GM23338 (cell line): ENCODE data around the gene PACC1. TPM values are rescaled to one million over a fixed set of nuclear protein-coding genes. Genes with fewer than 3 reads are reported as not detected.

Source experiments
- ATAC-seq: fragments of 200-7000 bp; cut with Tn5 transposase; 3 replicates; pipeline ENCODE4 v1.9.1; 2020
- DNase-seq: peaks from one replicate; pipeline ENCODE4 v3.0.0-alpha.2; 2015; ENCODE audit warnings: low spot score
- H2AFZ ChIP-seq: fragments of 200-600 bp; sonication (generic); 2 replicates; pipeline ENCODE4 v1.8.0; 2016; ENCODE audit warnings: antibody characterized with exemption, mild to moderate bottlenecking, moderate library complexity
- H3F3A ChIP-seq: fragments of 200-600 bp; sonication (generic); replicated peaks from 2 replicates; pipeline ENCODE4 v1.8.0; 2017; ENCODE audit warnings: antibody characterized with exemption, mixed run types, low read depth
- H3K27ac ChIP-seq: fragments of 200-600 bp; sonication (generic); 2 replicates; pipeline ENCODE4 v1.6.1; 2016; ENCODE audit warnings: low read depth
- H3K27me3 ChIP-seq: fragments of 200-600 bp; sonication (generic); 2 replicates; pipeline ENCODE4 v1.8.0; 2016; ENCODE audit warnings: mild to moderate bottlenecking, mixed run types, moderate library complexity; ENCODE audit not compliant: insufficient read depth
- H3K36me3 ChIP-seq: fragments of 200-600 bp; sonication (generic); 2 replicates; pipeline ENCODE4 v1.8.0; 2016; ENCODE audit warnings: mild to moderate bottlenecking; ENCODE audit not compliant: insufficient read depth
- H3K4me1 ChIP-seq: fragments of 200-600 bp; sonication (generic); 2 replicates; pipeline ENCODE4 v1.8.0; 2016; ENCODE audit warnings: mild to moderate bottlenecking, moderate library complexity; ENCODE audit not compliant: insufficient read depth
- H3K4me2 ChIP-seq: fragments of 200-600 bp; sonication (generic); 2 replicates; pipeline ENCODE4 v1.7.1; 2017; ENCODE audit warnings: mixed run types
- H3K4me3 ChIP-seq: fragments of 200-600 bp; sonication (generic); 2 replicates; pipeline ENCODE4 v1.6.1; 2016; ENCODE audit warnings: mixed run types
- H3K79me2 ChIP-seq: fragments of 200-600 bp; sonication (generic); replicated peaks from 2 replicates; pipeline ENCODE4 v1.8.0; 2017; ENCODE audit warnings: mild to moderate bottlenecking; ENCODE audit not compliant: insufficient read depth
- H3K9me2 ChIP-seq: fragments of 200-600 bp; sonication (generic); 2 replicates; pipeline ENCODE4 v1.8.0; 2017; ENCODE audit not compliant: insufficient read depth
- H4K20me1 ChIP-seq: fragments of 200-600 bp; sonication (generic); replicated peaks from 2 replicates; pipeline ENCODE4 v1.8.0; 2017; ENCODE audit warnings: mild to moderate bottlenecking; ENCODE audit not compliant: insufficient read depth
- H3K27ac Mint-ChIP-seq: 2 replicates; pipeline ENCODE4 v1.8.0; 2020; ENCODE audit warnings: inconsistent platforms, mild to moderate bottlenecking, moderate library complexity, mixed read lengths
- H3K27me3 Mint-ChIP-seq: 3 replicates; pipeline ENCODE4 v1.8.0; 2022; ENCODE audit warnings: low read depth, mild to moderate bottlenecking, moderate library complexity, mixed read lengths, inconsistent platforms; ENCODE audit not compliant: insufficient read depth, poor library complexity
- H3K36me3 Mint-ChIP-seq: 3 replicates; pipeline ENCODE4 v1.8.0; 2021; ENCODE audit warnings: low read depth, mild to moderate bottlenecking, inconsistent platforms, moderate library complexity, mixed read lengths
- H3K4me1 Mint-ChIP-seq: 3 replicates; pipeline ENCODE4 v1.8.0; 2020; ENCODE audit warnings: mild to moderate bottlenecking, inconsistent platforms, mixed read lengths
- H3K4me3 Mint-ChIP-seq: 3 replicates; pipeline ENCODE4 v1.8.0; 2021; ENCODE audit warnings: moderate library complexity, mild to moderate bottlenecking, inconsistent platforms, mixed read lengths
- H3K9me3 Mint-ChIP-seq: 3 replicates; pipeline ENCODE4 v1.8.0; 2020; ENCODE audit warnings: moderate library complexity, mild to moderate bottlenecking, inconsistent platforms, mixed read lengths
- CREB1 ChIP-seq: fragments of 250-450 bp; sonication (Bioruptor Pico); IDR thresholded peaks from 2 replicates; pipeline ENCODE4 v1.5.0; 2020; ENCODE audit warnings: low read depth, mild to moderate bottlenecking, moderate library complexity
- EZH2 ChIP-seq: fragments of 200-600 bp; sonication (generic); IDR thresholded peaks from one replicate; pipeline ENCODE4 v1.8.0; 2017; ENCODE audit warnings: antibody characterized with exemption, mild to moderate bottlenecking, low read depth; ENCODE audit not compliant: unreplicated experiment
- EZH2phosphoT487 ChIP-seq: fragments of 200-600 bp; sonication (generic); IDR thresholded peaks from one replicate; pipeline ENCODE4 v1.8.1; 2018; ENCODE audit warnings: antibody characterized with exemption; ENCODE audit not compliant: unreplicated experiment
- JUNB ChIP-seq: IDR thresholded peaks from one replicate; pipeline ENCODE4 v1.6.1; 2016; ENCODE audit warnings: antibody characterized with exemption; ENCODE audit not compliant: unreplicated experiment
- NANOG ChIP-seq: IDR thresholded peaks from 2 replicates; pipeline ENCODE4 v1.6.1; 2016; ENCODE audit warnings: antibody characterized with exemption, borderline replicate concordance
- POLR2AphosphoS5 ChIP-seq: IDR thresholded peaks from 2 replicates; pipeline ENCODE4 v1.6.1; 2016; ENCODE audit warnings: antibody characterized with exemption, low read depth
- STAT1 ChIP-seq: IDR thresholded peaks from one replicate; pipeline ENCODE4 v1.6.1; 2016; ENCODE audit warnings: antibody characterized with exemption; ENCODE audit not compliant: unreplicated experiment
- ZNF114 ChIP-seq: fragments of 250-450 bp; sonication (Bioruptor Pico); IDR thresholded peaks from 2 replicates; pipeline ENCODE4 v1.5.0; 2020; ENCODE audit warnings: mild to moderate bottlenecking, moderate library complexity
- ZNF331 ChIP-seq: fragments of 250-450 bp; sonication (Bioruptor Pico); IDR thresholded peaks from 2 replicates; pipeline ENCODE4 v1.5.0; 2020; ENCODE audit warnings: low read depth, mild to moderate bottlenecking, moderate library complexity
- polyA plus RNA-seq: library from polyadenylated mRNA; unstranded; fragments of >200 nt; fragmentation: Nextera tagmentation; extraction: Ambion mirVana; gene quantifications from 2 replicates; pipeline ENCODE4 v1.2.1, GENCODE V29; 2016
- total RNA-seq: library from RNA; depleted of rRNA; stranded (reverse); fragments of >200 nt; shearing (Covaris generic); gene quantifications from 2 replicates; pipeline ENCODE4 v1.2.3, GENCODE V29; 2014
- TF ChIP-seq, protein P1 (sequence below): IDR thresholded peaks from 2 replicates; pipeline ENCODE4 v1.6.1; 2016; ENCODE audit warnings: antibody characterized with exemption
- TF ChIP-seq, protein P2 (sequence below): fragments of 250-450 bp; sonication (Bioruptor Pico); IDR thresholded peaks from 2 replicates; pipeline ENCODE4 v1.5.0; 2020; ENCODE audit warnings: mild to moderate bottlenecking, moderate library complexity
- TF ChIP-seq, protein P3 (sequence below): IDR thresholded peaks from one replicate; pipeline ENCODE4 v1.6.1; 2018; ENCODE audit warnings: antibody characterized with exemption; ENCODE audit not compliant: unreplicated experiment
- TF ChIP-seq, protein P4 (sequence below), 2 experiments: fragments of 200-600 bp in 1 of 2; sonication (generic) in 1 of 2; conservative IDR thresholded peaks; 2 replicates each; pipeline versions ENCODE4 v1.5.1 to v1.6.1; 2016 to 2017; ENCODE audit warnings: antibody characterized with exemption in 2 of 2, low read depth in 2 of 2, mild to moderate bottlenecking in 2 of 2, moderate library complexity in 1 of 2

PACC1 gene
- total and polyA plus RNA-seq, 2 experiments from 2014 or later, result 17.1 to 18.0 TPM

DNA sequence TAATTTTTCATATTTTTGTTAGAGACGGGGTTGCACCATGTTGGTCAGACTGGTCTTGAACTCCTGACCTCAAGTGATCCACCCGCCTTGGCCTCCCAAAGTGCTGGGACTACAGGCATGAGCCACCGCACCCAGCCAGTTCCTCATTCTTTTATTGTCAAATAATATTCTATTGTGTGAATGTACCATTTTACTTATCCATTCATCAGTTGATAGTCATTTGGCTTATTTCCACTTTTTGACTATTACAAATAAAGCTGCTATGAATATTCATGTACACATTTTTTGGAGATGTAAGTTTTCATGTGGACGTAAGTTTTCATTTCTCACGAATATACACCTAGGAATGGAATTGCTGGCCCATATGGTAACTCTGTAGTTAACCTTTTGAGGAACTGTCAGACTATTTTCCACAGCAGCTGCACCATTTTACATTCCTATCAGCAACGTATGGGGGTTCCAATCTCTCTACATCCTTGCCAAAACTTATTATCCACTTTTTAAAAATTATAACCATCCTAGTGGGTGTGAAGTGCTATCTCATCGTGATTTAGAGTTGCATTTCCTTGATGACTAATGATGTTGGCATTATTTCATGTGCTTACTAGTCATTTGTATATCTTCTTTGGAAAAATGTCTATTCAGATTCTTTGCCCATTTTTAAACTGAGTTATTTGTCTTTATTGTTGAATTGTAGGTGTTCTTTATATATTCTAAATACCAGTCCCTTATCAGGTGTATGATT is 12.7 kb downstream of the PACC1 start:
- Mint-ChIP-seq H3K36me3 (peaks cover 73% of the 10 kb centered on the region), H3K27ac (no peak overlapping the region), H3K9me3 (peaks cover 10% of the 10 kb centered on the region), H3K27me3 (no peaks in the 10 kb centered on the region), H3K4me3 (no peak overlapping the region), H3K4me1 (no peaks in the 10 kb centered on the region)
- Histone ChIP-seq H3K4me1 (no peaks in the 10 kb centered on the region), H3K9me2 (no peaks in the 10 kb centered on the region), H3K4me2 (no peak overlapping the region), H3K27ac (no peak overlapping the region), H3K36me3 (peaks cover 19% of the 10 kb centered on the region), H3F3A (no peaks in the 10 kb centered on the region), H3K79me2 (peaks cover 15% of the 10 kb centered on the region), H3K27me3 (no peaks in the 10 kb centered on the region), H4K20me1 (no peaks in the 10 kb centered on the region), H3K4me3 (no peak overlapping the region), H2AFZ (no peak overlapping the region)
- DNase-seq (no peak), ATAC-seq (no peak)
- TF ChIP-seq NANOG (no peak), JUNB (no peak), ZNF114 (CRISPR knock-in tag) (no peak), POLR2AphosphoS5 (no peak), EZH2phosphoT487 (no peak), ZNF331 (CRISPR knock-in tag) (no peak), EZH2 (no peak), CREB1 (CRISPR knock-in tag) (no peak), STAT1 (no peak)
- TF ChIP-seq, protein P1, sequence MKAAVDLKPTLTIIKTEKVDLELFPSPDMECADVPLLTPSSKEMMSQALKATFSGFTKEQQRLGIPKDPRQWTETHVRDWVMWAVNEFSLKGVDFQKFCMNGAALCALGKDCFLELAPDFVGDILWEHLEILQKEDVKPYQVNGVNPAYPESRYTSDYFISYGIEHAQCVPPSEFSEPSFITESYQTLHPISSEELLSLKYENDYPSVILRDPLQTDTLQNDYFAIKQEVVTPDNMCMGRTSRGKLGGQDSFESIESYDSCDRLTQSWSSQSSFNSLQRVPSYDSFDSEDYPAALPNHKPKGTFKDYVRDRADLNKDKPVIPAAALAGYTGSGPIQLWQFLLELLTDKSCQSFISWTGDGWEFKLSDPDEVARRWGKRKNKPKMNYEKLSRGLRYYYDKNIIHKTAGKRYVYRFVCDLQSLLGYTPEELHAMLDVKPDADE, result no peak
- TF ChIP-seq, protein P2, sequence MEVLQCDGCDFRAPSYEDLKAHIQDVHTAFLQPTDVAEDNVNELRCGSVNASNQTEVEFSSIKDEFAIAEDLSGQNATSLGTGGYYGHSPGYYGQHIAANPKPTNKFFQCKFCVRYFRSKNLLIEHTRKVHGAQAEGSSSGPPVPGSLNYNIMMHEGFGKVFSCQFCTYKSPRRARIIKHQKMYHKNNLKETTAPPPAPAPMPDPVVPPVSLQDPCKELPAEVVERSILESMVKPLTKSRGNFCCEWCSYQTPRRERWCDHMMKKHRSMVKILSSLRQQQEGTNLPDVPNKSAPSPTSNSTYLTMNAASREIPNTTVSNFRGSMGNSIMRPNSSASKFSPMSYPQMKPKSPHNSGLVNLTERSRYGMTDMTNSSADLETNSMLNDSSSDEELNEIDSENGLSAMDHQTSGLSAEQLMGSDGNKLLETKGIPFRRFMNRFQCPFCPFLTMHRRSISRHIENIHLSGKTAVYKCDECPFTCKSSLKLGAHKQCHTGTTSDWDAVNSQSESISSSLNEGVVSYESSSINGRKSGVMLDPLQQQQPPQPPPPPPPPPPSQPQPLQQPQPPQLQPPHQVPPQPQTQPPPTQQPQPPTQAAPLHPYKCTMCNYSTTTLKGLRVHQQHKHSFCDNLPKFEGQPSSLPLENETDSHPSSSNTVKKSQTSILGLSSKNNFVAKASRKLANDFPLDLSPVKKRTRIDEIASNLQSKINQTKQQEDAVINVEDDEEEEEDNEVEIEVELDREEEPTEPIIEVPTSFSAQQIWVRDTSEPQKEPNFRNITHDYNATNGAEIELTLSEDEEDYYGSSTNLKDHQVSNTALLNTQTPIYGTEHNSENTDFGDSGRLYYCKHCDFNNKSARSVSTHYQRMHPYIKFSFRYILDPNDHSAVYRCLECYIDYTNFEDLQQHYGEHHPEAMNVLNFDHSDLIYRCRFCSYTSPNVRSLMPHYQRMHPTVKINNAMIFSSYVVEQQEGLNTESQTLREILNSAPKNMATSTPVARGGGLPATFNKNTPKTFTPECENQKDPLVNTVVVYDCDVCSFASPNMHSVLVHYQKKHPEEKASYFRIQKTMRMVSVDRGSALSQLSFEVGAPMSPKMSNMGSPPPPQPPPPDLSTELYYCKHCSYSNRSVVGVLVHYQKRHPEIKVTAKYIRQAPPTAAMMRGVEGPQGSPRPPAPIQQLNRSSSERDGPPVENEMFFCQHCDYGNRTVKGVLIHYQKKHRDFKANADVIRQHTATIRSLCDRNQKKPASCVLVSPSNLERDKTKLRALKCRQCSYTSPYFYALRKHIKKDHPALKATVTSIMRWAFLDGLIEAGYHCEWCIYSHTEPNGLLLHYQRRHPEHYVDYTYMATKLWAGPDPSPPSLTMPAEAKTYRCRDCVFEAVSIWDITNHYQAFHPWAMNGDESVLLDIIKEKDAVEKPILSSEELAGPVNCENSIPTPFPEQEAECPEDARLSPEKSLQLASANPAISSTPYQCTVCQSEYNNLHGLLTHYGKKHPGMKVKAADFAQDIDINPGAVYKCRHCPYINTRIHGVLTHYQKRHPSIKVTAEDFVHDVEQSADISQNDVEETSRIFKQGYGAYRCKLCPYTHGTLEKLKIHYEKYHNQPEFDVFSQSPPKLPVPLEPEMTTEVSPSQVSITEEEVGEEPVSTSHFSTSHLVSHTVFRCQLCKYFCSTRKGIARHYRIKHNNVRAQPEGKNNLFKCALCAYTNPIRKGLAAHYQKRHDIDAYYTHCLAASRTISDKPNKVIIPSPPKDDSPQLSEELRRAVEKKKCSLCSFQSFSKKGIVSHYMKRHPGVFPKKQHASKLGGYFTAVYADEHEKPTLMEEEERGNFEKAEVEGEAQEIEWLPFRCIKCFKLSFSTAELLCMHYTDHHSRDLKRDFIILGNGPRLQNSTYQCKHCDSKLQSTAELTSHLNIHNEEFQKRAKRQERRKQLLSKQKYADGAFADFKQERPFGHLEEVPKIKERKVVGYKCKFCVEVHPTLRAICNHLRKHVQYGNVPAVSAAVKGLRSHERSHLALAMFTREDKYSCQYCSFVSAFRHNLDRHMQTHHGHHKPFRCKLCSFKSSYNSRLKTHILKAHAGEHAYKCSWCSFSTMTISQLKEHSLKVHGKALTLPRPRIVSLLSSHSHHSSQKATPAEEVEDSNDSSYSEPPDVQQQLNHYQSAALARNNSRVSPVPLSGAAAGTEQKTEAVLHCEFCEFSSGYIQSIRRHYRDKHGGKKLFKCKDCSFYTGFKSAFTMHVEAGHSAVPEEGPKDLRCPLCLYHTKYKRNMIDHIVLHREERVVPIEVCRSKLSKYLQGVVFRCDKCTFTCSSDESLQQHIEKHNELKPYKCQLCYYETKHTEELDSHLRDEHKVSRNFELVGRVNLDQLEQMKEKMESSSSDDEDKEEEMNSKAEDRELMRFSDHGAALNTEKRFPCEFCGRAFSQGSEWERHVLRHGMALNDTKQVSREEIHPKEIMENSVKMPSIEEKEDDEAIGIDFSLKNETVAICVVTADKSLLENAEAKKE (CRISPR knock-in tag), result no peak
- TF ChIP-seq, protein P3, sequence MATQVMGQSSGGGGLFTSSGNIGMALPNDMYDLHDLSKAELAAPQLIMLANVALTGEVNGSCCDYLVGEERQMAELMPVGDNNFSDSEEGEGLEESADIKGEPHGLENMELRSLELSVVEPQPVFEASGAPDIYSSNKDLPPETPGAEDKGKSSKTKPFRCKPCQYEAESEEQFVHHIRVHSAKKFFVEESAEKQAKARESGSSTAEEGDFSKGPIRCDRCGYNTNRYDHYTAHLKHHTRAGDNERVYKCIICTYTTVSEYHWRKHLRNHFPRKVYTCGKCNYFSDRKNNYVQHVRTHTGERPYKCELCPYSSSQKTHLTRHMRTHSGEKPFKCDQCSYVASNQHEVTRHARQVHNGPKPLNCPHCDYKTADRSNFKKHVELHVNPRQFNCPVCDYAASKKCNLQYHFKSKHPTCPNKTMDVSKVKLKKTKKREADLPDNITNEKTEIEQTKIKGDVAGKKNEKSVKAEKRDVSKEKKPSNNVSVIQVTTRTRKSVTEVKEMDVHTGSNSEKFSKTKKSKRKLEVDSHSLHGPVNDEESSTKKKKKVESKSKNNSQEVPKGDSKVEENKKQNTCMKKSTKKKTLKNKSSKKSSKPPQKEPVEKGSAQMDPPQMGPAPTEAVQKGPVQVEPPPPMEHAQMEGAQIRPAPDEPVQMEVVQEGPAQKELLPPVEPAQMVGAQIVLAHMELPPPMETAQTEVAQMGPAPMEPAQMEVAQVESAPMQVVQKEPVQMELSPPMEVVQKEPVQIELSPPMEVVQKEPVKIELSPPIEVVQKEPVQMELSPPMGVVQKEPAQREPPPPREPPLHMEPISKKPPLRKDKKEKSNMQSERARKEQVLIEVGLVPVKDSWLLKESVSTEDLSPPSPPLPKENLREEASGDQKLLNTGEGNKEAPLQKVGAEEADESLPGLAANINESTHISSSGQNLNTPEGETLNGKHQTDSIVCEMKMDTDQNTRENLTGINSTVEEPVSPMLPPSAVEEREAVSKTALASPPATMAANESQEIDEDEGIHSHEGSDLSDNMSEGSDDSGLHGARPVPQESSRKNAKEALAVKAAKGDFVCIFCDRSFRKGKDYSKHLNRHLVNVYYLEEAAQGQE, result no peak
- TF ChIP-seq, protein P4, sequence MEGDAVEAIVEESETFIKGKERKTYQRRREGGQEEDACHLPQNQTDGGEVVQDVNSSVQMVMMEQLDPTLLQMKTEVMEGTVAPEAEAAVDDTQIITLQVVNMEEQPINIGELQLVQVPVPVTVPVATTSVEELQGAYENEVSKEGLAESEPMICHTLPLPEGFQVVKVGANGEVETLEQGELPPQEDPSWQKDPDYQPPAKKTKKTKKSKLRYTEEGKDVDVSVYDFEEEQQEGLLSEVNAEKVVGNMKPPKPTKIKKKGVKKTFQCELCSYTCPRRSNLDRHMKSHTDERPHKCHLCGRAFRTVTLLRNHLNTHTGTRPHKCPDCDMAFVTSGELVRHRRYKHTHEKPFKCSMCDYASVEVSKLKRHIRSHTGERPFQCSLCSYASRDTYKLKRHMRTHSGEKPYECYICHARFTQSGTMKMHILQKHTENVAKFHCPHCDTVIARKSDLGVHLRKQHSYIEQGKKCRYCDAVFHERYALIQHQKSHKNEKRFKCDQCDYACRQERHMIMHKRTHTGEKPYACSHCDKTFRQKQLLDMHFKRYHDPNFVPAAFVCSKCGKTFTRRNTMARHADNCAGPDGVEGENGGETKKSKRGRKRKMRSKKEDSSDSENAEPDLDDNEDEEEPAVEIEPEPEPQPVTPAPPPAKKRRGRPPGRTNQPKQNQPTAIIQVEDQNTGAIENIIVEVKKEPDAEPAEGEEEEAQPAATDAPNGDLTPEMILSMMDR (conservative IDR thresholded peaks at IDR 0.05; ENCODE audit: low read depth in 2 of 2), result no peak
